Left forelimb (tissue), 1 donor: ENCODE results near the gene TRIP6.
"Not testable (repeated sequence)": the region's sequence is repeated elsewhere in the genome, so short reads cannot be mapped to it uniquely, and the experiment has no call there.

Source experiments
- DNase-seq: peaks from one replicate; pipeline ENCODE4 v3.0.0-alpha.2; 2018; ENCODE audit warnings: low spot score

The TRIP6 gene

DNA sequence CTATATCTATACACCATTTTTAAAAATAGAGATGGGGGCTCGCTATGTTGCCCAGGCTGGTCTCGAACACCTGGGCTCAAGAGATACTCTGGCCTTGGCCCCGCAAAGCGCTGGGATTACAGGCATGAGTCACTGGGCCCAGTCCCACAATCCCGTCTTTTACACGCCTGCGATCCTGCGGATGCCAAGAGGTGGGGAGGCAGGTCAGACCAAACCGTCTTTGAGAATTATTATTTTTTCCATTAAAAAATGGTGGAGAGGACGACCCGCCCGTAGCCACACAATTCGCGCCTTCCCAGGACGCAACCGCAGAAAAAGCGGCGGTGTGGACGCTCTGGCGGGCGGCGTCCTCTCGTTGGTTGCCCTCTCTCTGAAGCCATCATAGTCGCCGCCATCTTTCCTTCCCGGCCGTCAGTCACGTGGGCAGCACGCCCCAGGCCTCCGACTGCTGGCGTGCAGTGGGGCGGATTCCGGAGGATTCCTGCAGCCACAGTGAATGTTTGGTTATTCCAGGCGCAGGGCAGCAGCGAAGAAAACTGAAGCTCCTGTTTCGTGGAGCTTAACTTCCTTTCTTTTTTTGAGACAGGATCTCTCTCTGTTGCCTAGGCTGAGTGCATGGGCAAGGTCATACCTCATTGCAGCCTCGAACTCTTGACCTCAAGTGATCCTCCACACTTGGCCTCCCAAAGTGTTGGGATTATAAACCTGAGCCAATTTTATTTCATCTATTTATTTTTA lies 29.9 kb upstream of the TRIP6 start:
- peak; percentile 91 for DNase-seq

DNA sequence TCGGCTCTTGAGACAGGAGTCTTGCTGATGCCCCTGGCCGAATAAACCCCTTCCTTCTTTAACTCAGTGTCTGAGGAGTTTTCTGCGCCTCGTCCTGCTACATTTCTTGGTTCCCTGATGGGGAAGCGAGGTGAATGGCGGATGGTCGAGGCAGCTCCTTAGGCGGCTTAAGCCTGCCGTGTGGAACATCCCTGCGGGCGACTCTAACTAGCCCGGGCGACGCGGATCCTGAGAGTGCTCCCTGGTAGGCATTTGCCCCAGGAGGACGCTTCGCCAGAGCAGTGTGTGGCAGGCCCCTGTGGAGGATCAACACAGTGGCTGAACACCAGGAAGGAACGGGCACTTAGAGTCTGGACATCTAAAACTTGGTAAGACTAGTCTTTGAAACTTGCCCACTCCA lies 27.8 kb upstream of the TRIP6 start:
- DNase-seq, result no peak

- DNase-seq, result no peak
Measured at GRCh38 chr7:100840470-100841100, 26.6 kb upstream of the TRIP6 start.

- DNase-seq, result no peak
Measured at GRCh38 chr7:100847360-100847759, 19.8 kb upstream of the TRIP6 start.

DNA sequence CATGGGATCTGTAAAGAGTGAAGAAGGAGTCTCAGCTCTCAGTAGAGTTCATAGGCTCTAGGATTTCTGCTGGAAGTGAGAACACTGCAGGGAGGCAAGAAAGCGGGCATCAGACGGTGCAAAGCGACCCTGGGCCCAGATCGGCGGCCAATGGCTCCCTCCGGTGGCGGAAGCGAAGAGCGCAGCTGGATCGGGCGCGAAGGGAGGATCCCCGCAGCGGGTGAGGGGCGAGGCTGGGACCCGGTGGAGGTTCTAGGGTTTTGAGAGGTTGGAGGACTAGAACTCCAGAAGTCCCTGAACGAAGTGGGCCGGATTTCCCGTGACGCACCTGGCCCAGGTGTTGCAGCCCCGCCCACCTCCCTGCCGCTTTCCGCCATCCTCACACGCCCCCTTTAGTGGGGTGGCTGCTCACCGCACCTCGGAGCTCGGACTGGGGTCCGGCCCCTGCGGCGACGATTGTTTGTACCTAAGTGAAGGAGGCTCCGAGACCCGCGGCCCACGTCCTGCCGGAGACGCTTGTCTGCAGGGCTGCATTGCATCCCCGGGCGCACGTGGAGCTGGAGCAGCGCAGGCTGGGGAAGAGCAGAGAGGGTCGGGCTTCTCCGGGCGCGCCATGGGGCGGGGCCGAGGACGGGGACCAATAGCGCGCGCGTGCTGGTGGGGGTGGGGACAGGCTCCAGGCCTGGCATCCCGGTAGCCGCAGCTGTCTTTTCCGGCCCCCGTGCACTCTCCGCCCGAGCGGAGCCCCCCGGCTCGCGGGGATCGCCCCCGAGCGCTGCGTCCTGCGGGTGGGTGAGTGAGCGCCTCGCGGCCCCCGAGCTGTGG lies 14.9 kb upstream of the TRIP6 start, which contains the start of gene SLC12A9:
SLC12A9 (plus strand) TSS at position 666 of the 825 bp plus-strand sequence. CDS start 1,485 bp downstream, outside the sequence.
- peak; percentile 92 for DNase-seq

DNA sequence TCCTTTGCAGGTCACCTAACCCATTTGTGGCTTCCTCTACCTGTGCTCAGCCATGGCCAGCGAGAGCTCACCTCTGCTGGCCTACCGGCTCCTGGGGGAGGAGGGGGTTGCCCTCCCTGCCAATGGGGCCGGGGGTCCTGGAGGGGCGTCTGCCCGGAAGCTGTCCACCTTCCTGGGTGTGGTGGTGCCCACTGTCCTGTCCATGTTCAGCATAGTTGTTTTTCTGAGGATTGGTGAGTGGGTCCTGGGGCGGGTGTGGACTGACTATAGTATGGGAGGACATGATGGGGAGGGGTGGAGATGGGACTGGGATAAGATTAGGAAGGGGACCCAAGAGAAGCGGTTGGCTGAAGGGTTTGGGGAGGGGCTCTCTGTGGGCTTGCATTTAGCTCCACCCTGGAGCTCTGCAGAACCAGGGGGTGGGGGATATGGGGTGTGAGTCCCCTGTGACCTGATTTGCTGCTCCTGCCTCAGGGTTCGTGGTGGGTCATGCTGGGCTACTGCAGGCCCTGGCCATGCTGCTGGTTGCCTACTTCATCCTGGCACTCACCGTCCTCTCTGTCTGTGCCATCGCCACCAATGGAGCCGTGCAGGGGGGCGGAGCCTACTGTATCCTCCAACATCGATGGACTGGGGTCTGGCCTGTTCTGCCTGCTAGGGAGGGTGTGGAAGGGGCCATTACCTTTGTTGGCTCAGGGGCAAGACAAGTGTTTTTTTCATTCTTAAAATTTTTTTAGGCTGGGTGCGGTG lies 12.9 kb upstream of the TRIP6 start:
- DNase-seq, result no peak

GRCh38 chr7:100854899-100855298 lies 12.3 kb upstream of the TRIP6 start:
- DNase-seq, result not testable (repeated sequence)

DNA sequence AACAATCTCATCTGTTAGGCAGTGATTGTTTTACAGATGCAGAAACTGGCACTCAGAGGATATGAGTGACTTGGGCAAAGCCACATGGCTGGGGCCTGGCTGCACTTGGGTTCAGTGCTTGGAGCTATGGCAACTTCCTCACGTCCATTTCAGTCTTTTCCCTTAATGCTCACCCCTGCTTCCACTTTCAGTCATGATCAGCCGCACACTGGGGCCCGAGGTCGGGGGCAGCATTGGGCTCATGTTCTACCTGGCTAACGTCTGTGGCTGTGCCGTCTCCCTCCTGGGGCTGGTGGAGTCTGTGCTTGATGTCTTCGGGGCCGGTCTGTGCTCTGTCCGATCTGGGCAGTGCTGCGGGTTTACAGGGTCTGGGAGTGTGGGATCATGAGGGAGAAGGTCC lies 11.7 kb upstream of the TRIP6 start:
- DNase-seq, result no peak

- DNase-seq, result no peak
Measured at GRCh38 chr7:100856871-100857282, 10.3 kb upstream of the TRIP6 start.

GRCh38 chr7:100859856-100860255 lies 7.3 kb upstream of the TRIP6 start:
- DNase-seq, result no peak

DNA sequence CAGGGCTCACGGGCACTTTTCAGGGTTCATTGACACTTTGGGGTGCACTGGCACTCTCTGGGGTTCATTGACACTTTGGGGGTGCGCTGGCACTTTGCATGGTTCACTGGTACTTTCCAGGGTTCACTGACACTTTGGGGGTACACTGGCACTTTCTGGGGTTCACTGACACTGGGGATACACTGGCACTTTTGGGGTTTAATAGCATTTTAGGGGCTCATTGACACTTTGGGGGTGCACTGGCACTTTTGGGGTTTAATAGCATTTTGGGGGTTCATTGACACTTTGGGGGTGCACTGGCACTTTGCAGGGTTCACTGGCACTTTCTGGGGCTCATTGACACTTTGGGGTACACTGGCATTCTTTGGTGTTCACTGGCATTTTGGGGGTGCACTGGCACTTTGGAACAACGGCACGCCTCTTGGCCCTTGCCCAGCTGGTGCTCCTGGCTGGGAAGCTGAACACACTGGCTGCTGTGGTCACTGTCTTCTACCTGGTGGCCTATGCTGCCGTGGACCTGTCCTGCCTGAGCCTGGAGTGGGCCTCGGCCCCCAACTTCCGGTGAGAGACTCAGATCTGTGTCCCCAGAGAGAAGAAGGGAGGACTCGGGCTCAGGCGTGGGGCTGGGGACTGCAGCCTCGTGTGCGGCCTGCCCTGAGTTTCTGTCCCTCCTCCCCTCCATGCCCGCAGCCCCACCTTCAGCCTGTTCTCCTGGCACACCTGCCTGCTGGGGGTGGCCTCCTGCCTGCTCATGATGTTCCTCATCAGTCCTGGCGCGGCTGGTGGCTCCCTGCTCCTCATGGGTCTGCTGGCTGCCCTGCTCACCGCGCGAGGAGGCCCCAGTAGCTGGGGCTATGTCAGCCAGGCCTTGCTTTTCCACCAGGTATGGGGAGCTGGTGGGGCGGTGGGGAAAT lies 6.2 kb upstream of the TRIP6 start:
- DNase-seq, result no peak

DNA sequence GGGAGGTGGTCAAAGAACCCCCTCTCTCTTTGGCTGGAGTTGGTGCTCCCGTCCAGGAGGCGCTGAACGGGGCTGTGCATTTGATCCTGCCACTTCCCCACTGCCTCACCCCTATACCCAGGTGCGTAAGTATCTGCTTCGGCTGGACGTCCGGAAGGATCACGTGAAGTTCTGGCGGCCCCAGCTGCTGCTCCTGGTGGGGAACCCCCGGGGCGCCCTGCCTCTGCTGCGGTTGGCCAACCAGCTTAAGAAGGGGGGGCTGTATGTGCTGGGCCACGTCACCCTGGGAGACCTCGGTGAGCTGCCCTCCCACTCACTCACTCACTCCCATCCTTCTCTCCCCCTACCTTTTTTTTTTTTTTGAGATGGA lies 5.6 kb upstream of the TRIP6 start:
- no peak for DNase-seq

- no peak for DNase-seq
Measured at GRCh38 chr7:100863406-100863950, 3.7 kb upstream of the TRIP6 start.

DNA sequence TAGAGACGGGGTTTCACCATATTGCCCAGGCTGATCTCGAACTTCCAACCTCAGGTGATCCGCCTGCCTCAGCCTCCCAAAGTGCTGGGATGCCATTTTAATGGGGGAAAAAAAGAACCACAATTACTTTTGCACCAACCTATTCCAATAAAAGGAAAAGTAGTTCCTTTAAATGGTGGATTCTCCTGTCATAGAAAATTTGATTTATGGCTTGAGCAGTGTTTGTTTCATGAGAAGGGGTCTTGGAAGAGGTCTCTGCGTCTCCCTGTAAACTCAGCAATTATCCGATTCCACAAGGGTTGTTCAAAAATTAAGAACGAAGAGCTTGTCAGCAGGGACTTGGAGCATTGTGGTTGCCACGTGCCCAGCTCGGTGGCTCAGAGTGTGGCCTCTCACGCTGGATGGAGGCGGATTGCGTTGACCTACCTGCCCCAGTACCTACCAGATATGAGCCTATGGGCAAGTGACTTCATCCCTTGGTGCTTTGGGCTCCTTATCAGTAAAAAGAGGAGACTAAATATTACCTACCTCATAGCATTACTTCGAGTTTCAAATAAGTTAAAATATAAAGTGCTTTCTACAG lies 2.8 kb upstream of the TRIP6 start:
- no peak for DNase-seq

GRCh38 chr7:100865372-100865911 lies 1.7 kb upstream of the TRIP6 start:
- no peak for DNase-seq

DNA sequence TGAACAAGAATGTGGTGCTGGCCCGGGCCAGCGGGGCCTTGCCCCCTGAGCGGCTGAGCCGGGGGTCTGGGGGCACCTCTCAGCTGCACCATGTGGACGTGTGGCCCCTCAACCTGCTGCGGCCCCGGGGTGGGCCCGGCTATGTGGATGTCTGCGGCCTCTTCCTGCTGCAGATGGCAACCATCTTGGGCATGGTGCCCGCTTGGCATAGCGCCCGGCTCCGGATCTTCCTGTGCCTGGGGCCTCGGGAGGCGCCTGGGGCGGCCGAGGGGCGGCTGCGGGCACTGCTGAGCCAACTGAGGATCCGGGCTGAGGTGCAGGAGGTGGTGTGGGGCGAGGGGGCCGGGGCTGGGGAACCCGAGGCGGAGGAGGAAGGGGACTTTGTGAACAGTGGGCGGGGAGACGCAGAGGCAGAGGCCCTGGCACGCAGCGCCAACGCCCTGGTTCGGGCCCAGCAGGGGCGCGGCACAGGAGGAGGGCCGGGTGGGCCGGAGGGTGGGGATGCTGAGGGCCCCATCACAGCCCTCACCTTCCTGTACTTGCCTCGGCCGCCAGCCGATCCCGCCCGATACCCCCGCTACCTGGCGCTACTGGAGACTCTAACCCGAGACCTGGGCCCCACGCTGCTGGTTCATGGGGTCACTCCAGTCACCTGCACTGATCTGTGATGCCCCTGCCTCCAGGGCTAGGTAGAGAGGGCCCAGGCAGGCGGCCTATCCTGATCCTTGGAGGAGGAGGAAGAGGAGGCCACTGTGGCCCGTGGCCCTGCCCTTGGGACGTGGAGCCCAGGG lies 1.1 kb upstream of the TRIP6 start:
- peak; percentile 77 for DNase-seq

- DNase-seq, result no peak
Measured at GRCh38 chr7:100866729-100867039, 503 bp upstream of the TRIP6 start.

GRCh38 chr7:100867776-100868485 lies 744 bp downstream of the TRIP6 start:
- no peak for DNase-seq
